H1 (cell line): ENCODE results near the gene DGKD. TPM values are rescaled to one million over a fixed set of nuclear protein-coding genes. Genes with fewer than 3 reads are reported as not detected.

Experiments
- ATF3 ChIP-seq: IDR thresholded peaks from 2 replicates; pipeline ENCODE4 v1.6.1; 2011; ENCODE audit warnings: low read depth, mild to moderate bottlenecking, low read length; ENCODE audit not compliant: insufficient read depth
- BRCA1 ChIP-seq: IDR thresholded peaks from 2 replicates; pipeline ENCODE4 v1.6.1; 2012; ENCODE audit warnings: low read depth, low read length, improper control_type of control experiment
- CHD2 ChIP-seq: IDR thresholded peaks from 2 replicates; pipeline ENCODE4 v1.6.1; 2012; ENCODE audit warnings: low read length, improper control_type of control experiment
- E2F6 ChIP-seq: IDR thresholded peaks from 2 replicates; pipeline ENCODE4 v1.6.1; 2012; ENCODE audit warnings: inconsistent platforms
- EGR1 ChIP-seq: IDR thresholded peaks from 2 replicates; pipeline ENCODE4 v1.6.1; 2011; ENCODE audit warnings: low read depth, low read length, borderline replicate concordance
- HDAC2 ChIP-seq, 2 experiments: fragments of 300-600 bp in 1 of 2; sonication (generic) in 1 of 2; IDR thresholded peaks; 2 replicates each; pipeline ENCODE4 v1.6.1; 2011 to 2012; ENCODE audit warnings: low read depth in 2 of 2, low read length in 2 of 2, mild to moderate bottlenecking in 2 of 2, moderate library complexity in 2 of 2, borderline replicate concordance in 1 of 2, inconsistent platforms in 1 of 2
- KDM1A ChIP-seq: fragments of 200-600, 300-600 bp; sonication (generic); IDR thresholded peaks from 2 replicates; pipeline ENCODE4 v1.7.1; 2016; ENCODE audit warnings: mild to moderate bottlenecking, low read length, borderline replicate concordance
- KDM5A ChIP-seq: fragments of 200-600 bp; IDR thresholded peaks from 2 replicates; pipeline ENCODE4 v1.7.1; 2012; ENCODE audit warnings: mild to moderate bottlenecking, low read length, inconsistent platforms, mixed read lengths
- MAX ChIP-seq: IDR thresholded peaks from 2 replicates; pipeline ENCODE4 v1.6.1; 2012; ENCODE audit warnings: inconsistent platforms
- NANOG ChIP-seq: IDR thresholded peaks from 2 replicates; pipeline ENCODE4 v1.6.1; 2011; ENCODE audit warnings: low read length, low read depth, mild to moderate bottlenecking, inconsistent platforms; ENCODE audit not compliant: insufficient read depth, poor library complexity, severe bottlenecking
- PHF8 ChIP-seq: fragments of 200-600 bp; sonication (generic); conservative IDR thresholded peaks from 2 replicates; pipeline ENCODE4 v1.7.1; 2012; ENCODE audit warnings: low read depth, mild to moderate bottlenecking, inconsistent platforms, low read length, moderate library complexity
- POLR2A ChIP-seq, 2 experiments: IDR thresholded peaks; 1 replicate in 1 of 2; 2 replicates in 1 of 2; pipeline ENCODE4 v1.6.1; 2011; ENCODE audit warnings: low read depth in 2 of 2, low read length in 2 of 2, mild to moderate bottlenecking in 2 of 2; ENCODE audit errors: control extremely low read depth in 1 of 2
- RBBP5 ChIP-seq: IDR thresholded peaks from 2 replicates; pipeline ENCODE4 v1.7.1; 2012; ENCODE audit warnings: low read depth, mild to moderate bottlenecking, inconsistent platforms, low read length, moderate library complexity, borderline replicate concordance
- SIN3A ChIP-seq, 2 experiments: IDR thresholded peaks in 1 of 2; conservative IDR thresholded peaks in 1 of 2; 2 replicates each; pipeline ENCODE4 v1.6.1; 2011 to 2012; ENCODE audit warnings: low read length in 2 of 2, improper control_type of control experiment in 1 of 2, low read depth in 1 of 2, mild to moderate bottlenecking in 1 of 2
- SP4 ChIP-seq: IDR thresholded peaks from 2 replicates; pipeline ENCODE4 v1.6.1; 2012; ENCODE audit warnings: low read length, inconsistent platforms
- SUZ12 ChIP-seq: fragments of 200-600 bp; sonication (generic); IDR thresholded peaks from 2 replicates; pipeline ENCODE4 v1.6.1; 2012; ENCODE audit warnings: mild to moderate bottlenecking, inconsistent platforms, low read length, moderate library complexity, mixed read lengths
- TAF1 ChIP-seq: IDR thresholded peaks from 2 replicates; pipeline ENCODE4 v1.6.1; 2011; ENCODE audit warnings: mild to moderate bottlenecking, low read depth, low read length
- TAF7 ChIP-seq: optimal IDR thresholded peaks from 2 replicates; pipeline ENCODE3; 2011; ENCODE audit warnings: low read depth, mild to moderate bottlenecking, inconsistent platforms, low read length, moderate library complexity, borderline replicate concordance
- TBP ChIP-seq: IDR thresholded peaks from 2 replicates; pipeline ENCODE4 v1.6.1; 2011; ENCODE audit warnings: low read depth, low read length, improper control_type of control experiment
- TEAD4 ChIP-seq: IDR thresholded peaks from 2 replicates; pipeline ENCODE4 v1.6.1; 2012; ENCODE audit warnings: low read depth, low read length, inconsistent platforms, mixed read lengths
- YY1 ChIP-seq: IDR thresholded peaks from 2 replicates; pipeline ENCODE4 v1.6.1; 2011; ENCODE audit warnings: low read depth, mild to moderate bottlenecking, low read length
- polyA plus RNA-seq, 7 experiments: library from polyadenylated mRNA; depleted of rRNA in 3 of 7; stranded (reverse) in 5 of 7; unstranded in 2 of 7; fragments of >200 nt in 5 of 7; fragments of 200-250 nt in 2 of 7; gene quantifications; 1 replicate in 5 of 7; 2 replicates in 1 of 7; 4 replicates in 1 of 7; pipeline versions ENCODE4 v1.2.1 to v1.2.3, GENCODE V29; 2011 to 2013; ENCODE audit warnings: missing spikeins in 2 of 7, mixed read lengths in 2 of 7
- total RNA-seq: library from RNA; stranded (reverse); fragmentation: NEBNext Ultra II Directional; extraction: Animal tissue kit (Norgen Biotek cat#: 25700); gene quantifications from 2 replicates; pipeline ENCODE4 v1.2.1, GENCODE V29; 2021

The DGKD gene
- total and polyA plus RNA-seq, 2 of the 8 experiments (the other 6 are each of a cell fraction or from before 2014, with no cell fraction given): 7.7 to 30.9 TPM

- no peak for TF ChIP-seq SP4
- no peak for TF ChIP-seq TEAD4
- peak in 1 of 2 experiments; percentile 55; a peak in 1 of 3 replicates for TF ChIP-seq POLR2A (IDR thresholded peaks at IDR 0.05; ENCODE audit: control extremely low read depth in 1 of 2, low read depth in 2 of 2, low read length in 2 of 2)
- no peak for TF ChIP-seq SUZ12
- TF ChIP-seq HDAC2 (IDR thresholded peaks at IDR 0.05; ENCODE audit: borderline replicate concordance in 1 of 2, low read depth in 2 of 2, low read length in 2 of 2): no peak
- no peak for TF ChIP-seq EGR1
- no peak for TF ChIP-seq CHD2
- no peak for TF ChIP-seq NANOG
- TF ChIP-seq SIN3A (conservative IDR thresholded peaks at IDR 0.05 in 1 of 2, IDR thresholded peaks at IDR 0.05 in 1 of 2; ENCODE audit: low read depth in 1 of 2, low read length in 2 of 2): 0 out of 4 replicates have a peak, but pooled peaks of 1 of the 2 experiments have one; percentile 25
- no peak for TF ChIP-seq MAX
- peak; percentile 74; the same call in 1 of the 2 replicates for TF ChIP-seq RBBP5
- TF ChIP-seq YY1: peak; percentile 67; the same call in 1 of the 2 replicates
- 0 out of 2 replicates have a peak, but pooled peaks have one; percentile 56 for TF ChIP-seq TAF1
- TF ChIP-seq BRCA1: no peak
- no peak for TF ChIP-seq TBP
- no peak for TF ChIP-seq KDM5A
- peak; percentile 84 for TF ChIP-seq PHF8
- TF ChIP-seq KDM1A: no peak
- TF ChIP-seq TAF7: peak; percentile 32
- no peak for TF ChIP-seq E2F6
- TF ChIP-seq ATF3: no peak
These were observed 218 bp downstream of the DGKD start (continued) for GRCh38 chr2:233354500-233354924.
